ENCODE results near the gene WNK2.

The WNK2 gene

GRCh38 chr9:93295456-93296076 lies 111.6 kb downstream of the WNK2 start:
- no peak for DNase-seq (ENCODE audit: low spot score)

GRCh38 chr9:93296889-93297480 lies 113.0 kb downstream of the WNK2 start:
- DNase-seq (ENCODE audit: low spot score), result no peak

GRCh38 chr9:93297659-93298497 lies 113.9 kb downstream of the WNK2 start:
- DNase-seq (ENCODE audit: low spot score), result no peak

GRCh38 chr9:93298498-93299417 lies 114.8 kb downstream of the WNK2 start:
- DNase-seq (ENCODE audit: low spot score), result no peak

GRCh38 chr9:93299418-93300174 lies 115.7 kb downstream of the WNK2 start:
- DNase-seq (ENCODE audit: low spot score), result no peak

GRCh38 chr9:93300175-93300572 lies 116.2 kb downstream of the WNK2 start:
- DNase-seq (ENCODE audit: low spot score), result no peak

- DNase-seq (ENCODE audit: low spot score), result no peak
These were observed 116.7 kb downstream of the WNK2 start for GRCh38 chr9:93300585-93301081.

GRCh38 chr9:93301291-93301811 lies 117.4 kb downstream of the WNK2 start:
- DNase-seq (ENCODE audit: low spot score), result no peak

GRCh38 chr9:93301911-93302541 lies 118.1 kb downstream of the WNK2 start:
- DNase-seq (ENCODE audit: low spot score), result no peak

- DNase-seq (ENCODE audit: low spot score), result peak; percentile 53
These were observed 118.8 kb downstream of the WNK2 start for GRCh38 chr9:93302586-93303257.

- DNase-seq (ENCODE audit: low spot score), result no peak
These were observed 119.4 kb downstream of the WNK2 start for GRCh38 chr9:93303258-93303771.

- no peak for DNase-seq (ENCODE audit: low spot score)
These were observed 120.1 kb downstream of the WNK2 start for GRCh38 chr9:93303806-93304573.

- peak; percentile 30 for DNase-seq (ENCODE audit: low spot score)
These were observed 120.9 kb downstream of the WNK2 start for GRCh38 chr9:93304574-93305496.

- DNase-seq (ENCODE audit: low spot score), result no peak
These were observed 121.6 kb downstream of the WNK2 start for GRCh38 chr9:93305497-93306020.

- DNase-seq (ENCODE audit: low spot score), result no peak
These were observed 122.1 kb downstream of the WNK2 start for GRCh38 chr9:93306081-93306480.

GRCh38 chr9:93306579-93307091 lies 122.7 kb downstream of the WNK2 start:
- no peak for DNase-seq (ENCODE audit: low spot score)

- DNase-seq (ENCODE audit: low spot score), result no peak
These were observed 123.7 kb downstream of the WNK2 start for GRCh38 chr9:93307468-93308157.

Data from kidney capillary endothelial cell (primary cell).